Pancreas (tissue), 10 donors: ENCODE measurements around the gene NUDT13. TPM values are rescaled to one million over a fixed set of nuclear protein-coding genes. Genes with fewer than 3 reads are reported as not detected.
A peak's percentile ranks its signal among the peaks of the same experiment; 100 is the strongest.
"Not testable (repeated sequence)": the region's sequence is repeated elsewhere in the genome, so short reads cannot be mapped to it uniquely, and the experiment has no call there.

ENCODE experiments used
- ATAC-seq, 4 donors: fragments of 200-7000 bp; cut with Tn5 transposase; one replicate each; pipeline versions ENCODE4 v1.8.0 to v1.9.1; 2020; ENCODE audit warnings: mild to moderate bottlenecking in 4 of 4, moderate library complexity in 4 of 4
- DNase-seq, 6 donors: peaks; one replicate each; pipeline ENCODE4 v3.0.0-alpha.2; 2020
- FAIRE-seq: peaks from 2 replicates; lab custom pipeline; 2012; peaks lifted over from hg19 to GRCh38; lab: Jason Lieb, UNC
- H3K27ac ChIP-seq, 4 donors: fragments of 200-600 bp; sonication (generic); 1 replicate in 3 of 4; 2 replicates in 1 of 4; pipeline versions ENCODE4 v1.5.0 to v1.8.0; 2020
- H3K27me3 ChIP-seq, 4 donors: fragments of 200-600 bp; one replicate each; pipeline ENCODE4 v1.8.0; 2021
- H3K36me3 ChIP-seq, 3 donors: fragments of 200-600 bp; sonication (generic) in 1 of 3; one replicate each; pipeline versions ENCODE4 v1.5.0 to v1.8.0; 2020 to 2021
- H3K4me1 ChIP-seq, 3 donors: fragments of 200-600 bp; one replicate each; pipeline ENCODE4 v1.8.0; 2021
- H3K4me3 ChIP-seq, 4 donors: fragments of 200-600 bp; sonication (generic) in 2 of 4; one replicate each; pipeline versions ENCODE4 v1.5.0 to v1.8.0; 2020 to 2021
- H3K9me3 ChIP-seq, 4 donors: fragments of 200-600 bp; one replicate each; pipeline ENCODE4 v1.8.0; 2021
- CTCF ChIP-seq, 4 donors: fragments of 200-600 bp; sonication (generic) in 3 of 4; IDR thresholded peaks; one replicate each; pipeline versions ENCODE4 v1.5.0 to v1.8.0; 2021; ENCODE audit warnings: antibody characterized with exemption in 4 of 4
- WGBS, 2 donors: extraction: QIAGEN DNeasy Blood & Tissue Kit; methylation state at CpG; one replicate each; pipeline ENCODE4 v1.1.7; 2013; 5-methylcytosine and 5-hydroxymethylcytosine counted together
- intact Hi-C, 3 donors: fragments of 100-400 bp; cut with DNase I; formaldehyde crosslinking; loops; one replicate each; pipeline versions ENCODE4 v1.11.1 to v1.14.2; 2022
- polyA plus RNA-seq, 2 donors: library from polyadenylated mRNA; stranded (reverse); fragments of 200-250 nt; gene quantifications; one replicate each; pipeline ENCODE4 v1.2.3, GENCODE V29; 2013
- total RNA-seq, 6 donors: library from RNA; stranded (reverse); fragmentation: NEBNext Ultra II Directional in 4 of 6; extraction: Animal tissue kit (Norgen Biotek cat#: 25700) in 4 of 6; gene quantifications; one replicate each; pipeline versions ENCODE4 v1.2.1 to v1.2.4, GENCODE V29; 2021 to 2023
- donor health status: healthy with polysubstance abuse.
- donor health status: DM: no; HTN: no; CAD: no; lungs with moderate emphysema.
- donor health status: DM: no; HTN: no; CAD: no.
- donor health status: control.
- donor health status: control.
- donor health status: Bipolar disorder and iron deficiency.
- donor health status: DM: yes; HTN: yes; CAD: no.
- donor health status: DM: no; HTN: no; CAD: no.
- donor health status: DM: no; HTN: no; CAD: no.
- donor health status: DM: yes; HTN: yes; CAD: no.

Gene NUDT13
- total and polyA plus RNA-seq, 8 donors = 0.95 to 2.4 (median 1.3) TPM

GRCh38 chr10:73096449-73097304, 13.6 kb upstream of the NUDT13 start, which contains the start of gene P4HA1:
Gene P4HA1, minus strand, starts transcription at chr10:73096866. Its CDS starts 21,983 bp downstream, at chr10:73074883.
- WGBS, 2 donors = 1% methylated on average over 65 to 75 of the region's 75 CpGs
- Histone ChIP-seq H3K27ac (peak within 1 kb of the TSS; percentile 66 to 99 (median 88)), H3K36me3 (no peaks in the 10 kb centered on the region), H3K27me3 (no peaks in the 10 kb centered on the region), H3K9me3 (no peaks in the 10 kb centered on the region), H3K4me3 (peak within 1 kb of the TSS; percentile 42 to 80 (median 68)), H3K4me1 (peaks cover 0 to 16% (median 8%) of the 10 kb centered on the region in 3 donors)
- ATAC-seq (peak; percentile 90 to 96 (median 94)), DNase-seq (peak; percentile 98 to 100 (median 99)), FAIRE-seq (peak; percentile 64)
- peak in 2 of 4 donors; percentile 40 to 55 for TF ChIP-seq CTCF (IDR thresholded peaks at IDR 0.05)
- intact Hi-C loops = no loop called here

- peak overlapping the region in 3 of 4 donors; percentile 62 to 80 (median 73) for H3K4me3 ChIP-seq
- 21 to 28% methylated on average over 4 of the region's 4 CpGs for WGBS, 2 donors
- intact Hi-C loops = no loop called here
- peaks cover 0 to 11% (median 5%) of the 10 kb centered on the region in 3 donors for H3K4me1 ChIP-seq
- no peak for TF ChIP-seq CTCF (IDR thresholded peaks at IDR 0.05)
- FAIRE-seq (no peak), ATAC-seq (no peak), DNase-seq (no peak)
- peak overlapping the region; percentile 66 to 99 (median 88) for H3K27ac ChIP-seq
- H3K36me3 ChIP-seq = no peaks in the 10 kb centered on the region
- no peaks in the 10 kb centered on the region for H3K27me3 ChIP-seq
- H3K9me3 ChIP-seq = no peaks in the 10 kb centered on the region
These were observed 13.0 kb upstream of the NUDT13 start for GRCh38 chr10:73097305-73097670.

GRCh38 chr10:73099141-73099540, 11.1 kb upstream of the NUDT13 start:
- Histone ChIP-seq H3K4me3 (no peak overlapping the region), H3K27ac (no peak overlapping the region), H3K9me3 (no peaks in the 10 kb centered on the region), H3K27me3 (no peaks in the 10 kb centered on the region), H3K4me1 (peaks cover 0 to 7% (median 5%) of the 10 kb centered on the region in 3 donors), H3K36me3 (no peaks in the 10 kb centered on the region)
- FAIRE-seq (no peak), DNase-seq (no peak), ATAC-seq (no peak)
- no peak for TF ChIP-seq CTCF (IDR thresholded peaks at IDR 0.05)
- 80 to 100% methylated on average over 1 of the region's 1 CpG for WGBS, 2 donors
- intact Hi-C loops = no loop called here

GRCh38 chr10:73106301-73106700, 4.0 kb upstream of the NUDT13 start:
- no peaks in the 10 kb centered on the region for H3K4me1 ChIP-seq
- no peak for TF ChIP-seq CTCF (IDR thresholded peaks at IDR 0.05)
- H3K27me3 ChIP-seq = no peaks in the 10 kb centered on the region
- no peaks in the 10 kb centered on the region for H3K36me3 ChIP-seq
- intact Hi-C loops = no loop called here
- no peak for ATAC-seq
- H3K27ac ChIP-seq = no peak overlapping the region
- FAIRE-seq = no peak
- WGBS, 2 donors = 94 to 97% methylated on average over 3 of the region's 3 CpGs
- no peak overlapping the region for H3K4me3 ChIP-seq
- no peak for DNase-seq
- H3K9me3 ChIP-seq = no peaks in the 10 kb centered on the region

GRCh38 chr10:73109248-73109652, 1.0 kb upstream of the NUDT13 start:
- DNase-seq, H3K27me3 ChIP-seq, H3K4me1 ChIP-seq, intact Hi-C loops, ATAC-seq, H3K36me3 ChIP-seq, H3K9me3 ChIP-seq, FAIRE-seq, H3K4me3 ChIP-seq, H3K27ac ChIP-seq: not testable (repeated sequence)
- WGBS, 2 donors = 85 to 96% methylated on average over 4 of the region's 4 CpGs

GRCh38 chr10:73112032-73112431, 1.8 kb downstream of the NUDT13 start:
- H3K27me3 ChIP-seq, H3K4me1 ChIP-seq, H3K27ac ChIP-seq, intact Hi-C loops, DNase-seq, FAIRE-seq, ATAC-seq, H3K9me3 ChIP-seq, H3K36me3 ChIP-seq, H3K4me3 ChIP-seq: not testable (repeated sequence)
- WGBS, 2 donors = 97 to 98% methylated on average over 13 of the region's 13 CpGs
